ENCODE data around the gene C13orf46. TPM values are rescaled to one million over a fixed set of nuclear protein-coding genes. Genes with fewer than 3 reads are reported as not detected.

The C13orf46 gene
- total and polyA plus RNA-seq, 2 of the 8 experiments (the other 6 are each of a cell fraction or from before 2014, with no cell fraction given) = 0.23 to 0.28 TPM

- H3K56ac ChIP-seq (replicated peaks; ENCODE audit: insufficient read length, low read depth, low read length) = peak overlapping the region; percentile 93
- H3K4ac ChIP-seq (replicated peaks; ENCODE audit: insufficient read length, low read depth, low read length) = no peak overlapping the region
- H2BK20ac ChIP-seq (ENCODE audit: low read length) = no peak overlapping the region
- no peak overlapping the region for H3K18ac ChIP-seq (ENCODE audit: extremely low read depth, low read length)
- no peaks in the 10 kb centered on the region for H3K79me1 ChIP-seq (ENCODE audit: low read depth, low read length)
- peaks cover 30 to 42% of the 10 kb centered on the region in 2 experiments; a peak in 3 of 4 replicates for H3K9me3 ChIP-seq (ENCODE audit: insufficient read depth in 2 of 2, low read depth in 1 of 2, low read length in 1 of 2)
- H3K4me2 ChIP-seq (ENCODE audit: insufficient read depth in 1 of 2, low read depth in 2 of 2, low read length in 2 of 2) = no peak overlapping the region
- H3K14ac ChIP-seq (ENCODE audit: insufficient read length) = no peak overlapping the region
- no peak overlapping the region for H2BK5ac ChIP-seq (ENCODE audit: low read depth, low read length)
- no peak overlapping the region for H2BK12ac ChIP-seq (ENCODE audit: low read depth, low read length)
- no peaks in the 10 kb centered on the region for H3K27me3 ChIP-seq (replicated peaks in 1 of 4; ENCODE audit: control insufficient read depth in 3 of 4, extremely low read depth in 1 of 4, insufficient read depth in 3 of 4, low read length in 3 of 4)
- H2BK120ac ChIP-seq (replicated peaks; ENCODE audit: low read depth, low read length) = no peak overlapping the region
- no peak overlapping the region for H3K23ac ChIP-seq (ENCODE audit: insufficient read length)
- H3K4me3 ChIP-seq (ENCODE audit: extremely low read depth in 1 of 4, insufficient read depth in 2 of 4, low read depth in 3 of 4, low read length in 4 of 4) = no peak overlapping the region
- H4K8ac ChIP-seq (ENCODE audit: extremely low read depth, insufficient read depth, low read length) = no peak overlapping the region
- H4K5ac ChIP-seq (ENCODE audit: insufficient read length, low read depth, low read length) = no peak overlapping the region
- no peak overlapping the region for H2BK15ac ChIP-seq (ENCODE audit: low read length)
- H4K91ac ChIP-seq (replicated peaks; ENCODE audit: insufficient read length, low read length) = no peak overlapping the region
- no peak overlapping the region for H2AFZ ChIP-seq (ENCODE audit: low read length)
- H3K23me2 ChIP-seq (ENCODE audit: low read depth, low read length) = peaks cover 13% of the 10 kb centered on the region; the same call in 1 of the 2 replicates
- 89% methylated on average over 2 of the region's 2 CpGs; no CpG with 5 or more reads in 1 of the 2 experiments for WGBS, 2 experiments (ENCODE audit: extremely low coverage in 1 of 2, insufficient coverage in 1 of 2, insufficient read length in 1 of 2, insufficient replicate concordance in 2 of 2, low coverage in 1 of 2, low lambda C conversion rate in 2 of 2, missing lambda C conversion rate in 1 of 2)
- FAIRE-seq (no peak), DNase-seq (ENCODE audit: low read depth in 1 of 2, low spot score in 2 of 2) (no peak)
- POLR2A ChIA-PET (ENCODE audit: partially characterized antibody) = interaction anchor here (0.5 kb wide), 1 partner anchor 212 kb away, joined by 3 read pairs; no protein-coding TSS in a partner anchor
- no peaks in the 10 kb centered on the region for H3K36me3 ChIP-seq (ENCODE audit: control insufficient read depth in 2 of 4, insufficient read depth in 4 of 4, low read length in 3 of 4)
- H3K9ac ChIP-seq (replicated peaks in 1 of 4; ENCODE audit: extremely low read depth in 1 of 4, low read depth in 3 of 4, low read length in 3 of 4) = no peak overlapping the region
- no peaks in the 10 kb centered on the region for H3K4me1 ChIP-seq (replicated peaks in 1 of 4; ENCODE audit: control insufficient read depth in 3 of 4, insufficient read depth in 4 of 4, low read length in 3 of 4)
- H3K27ac ChIP-seq (ENCODE audit: low read depth, low read length) = no peak overlapping the region
- H3K79me2 ChIP-seq (ENCODE audit: control insufficient read depth in 1 of 2, insufficient read depth in 2 of 2, low read length in 2 of 2) = no peaks in the 10 kb centered on the region
- CTCF ChIA-PET (ENCODE audit: partially characterized antibody) = no interaction called here
- no peak overlapping the region for H2AK5ac ChIP-seq (ENCODE audit: low read depth, low read length)
- peaks cover 0 to 8% of the 10 kb centered on the region in 2 experiments for H4K20me1 ChIP-seq (replicated peaks in 1 of 2; ENCODE audit: control insufficient read depth in 1 of 2, insufficient read depth in 2 of 2, low read length in 2 of 2)
- TF ChIP-seq BCL11A (IDR thresholded peaks at IDR 0.05; ENCODE audit: low read depth in 2 of 2, low read length in 2 of 2) (no peak), POLR2A (IDR thresholded peaks at IDR 0.05; ENCODE audit: control extremely low read depth in 1 of 2, low read depth in 2 of 2, low read length in 2 of 2) (no peak), TAF7 (optimal IDR thresholded peaks at IDR 0.05; ENCODE audit: borderline replicate concordance, low read depth, low read length) (no peak), FOSL1 (IDR thresholded peaks at IDR 0.05; ENCODE audit: insufficient read depth, low read depth, low read length) (no peak), TEAD4 (IDR thresholded peaks at IDR 0.05; ENCODE audit: low read depth, low read length) (no peak), EGR1 (IDR thresholded peaks at IDR 0.05; ENCODE audit: borderline replicate concordance, low read depth, low read length) (no peak), CHD1 (IDR thresholded peaks at IDR 0.05; ENCODE audit: low read depth, low read length) (no peak), BRCA1 (IDR thresholded peaks at IDR 0.05; ENCODE audit: low read depth, low read length) (no peak), RXRA (IDR thresholded peaks at IDR 0.05; ENCODE audit: insufficient read depth, low read depth, low read length) (no peak), ZNF274 (IDR thresholded peaks at IDR 0.05; ENCODE audit: borderline replicate concordance, extremely low read depth, low read length) (no peak), MAFK (IDR thresholded peaks at IDR 0.05; ENCODE audit: low read depth, low read length) (no peak), EZH2 (IDR thresholded peaks at IDR 0.05; ENCODE audit: low read depth, low read length, severe bottlenecking) (no peak), GABPA (IDR thresholded peaks at IDR 0.05; ENCODE audit: borderline replicate concordance, insufficient read depth, low read length) (no peak)
These were observed 8.4 kb downstream of the C13orf46 start for GRCh38 chr13:113965383-113965874.

Data from H1 (cell line).